ENCODE measurements around the gene KDM2A.
A peak's percentile ranks its signal among the peaks of the same experiment; 100 is the strongest.

The KDM2A gene

DNA sequence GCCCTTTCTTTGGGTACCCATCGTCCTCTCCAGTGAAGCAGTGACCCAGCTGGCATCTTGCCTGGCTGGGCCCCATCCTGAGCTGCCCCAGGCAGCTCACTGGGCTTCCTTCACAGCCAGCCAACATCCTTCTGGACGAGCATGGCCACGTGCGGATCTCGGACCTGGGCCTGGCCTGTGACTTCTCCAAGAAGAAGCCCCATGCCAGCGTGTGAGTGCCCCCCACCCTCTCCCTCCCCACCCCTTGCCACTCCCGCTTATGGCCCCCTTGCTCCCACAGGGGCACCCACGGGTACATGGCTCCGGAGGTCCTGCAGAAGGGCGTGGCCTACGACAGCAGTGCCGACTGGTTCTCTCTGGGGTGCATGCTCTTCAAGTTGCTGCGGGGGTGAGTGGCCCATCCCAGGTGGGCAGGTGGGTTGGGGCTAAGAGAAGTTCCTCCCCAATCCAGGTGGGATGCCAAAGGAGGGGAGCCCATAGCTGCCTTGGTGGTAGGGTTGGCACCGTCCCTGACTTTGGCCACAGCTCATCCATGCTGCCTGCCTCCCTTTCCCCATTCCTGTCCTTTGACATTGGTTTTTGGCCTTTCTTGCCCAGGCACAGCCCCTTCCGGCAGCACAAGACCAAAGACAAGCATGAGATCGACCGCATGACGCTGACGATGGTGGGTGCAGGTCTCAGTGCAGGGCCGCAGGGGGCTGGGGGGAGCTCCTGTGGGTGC is 163.3 kb downstream of the KDM2A start:
- FAIRE-seq (no peak), DNase-seq (ENCODE audit: insufficient read length, low spot score) (no peak)
- TF ChIP-seq POLR2AphosphoS5 (IDR thresholded peaks at IDR 0.05; ENCODE audit: low read depth, low read length), result no peak

DNA sequence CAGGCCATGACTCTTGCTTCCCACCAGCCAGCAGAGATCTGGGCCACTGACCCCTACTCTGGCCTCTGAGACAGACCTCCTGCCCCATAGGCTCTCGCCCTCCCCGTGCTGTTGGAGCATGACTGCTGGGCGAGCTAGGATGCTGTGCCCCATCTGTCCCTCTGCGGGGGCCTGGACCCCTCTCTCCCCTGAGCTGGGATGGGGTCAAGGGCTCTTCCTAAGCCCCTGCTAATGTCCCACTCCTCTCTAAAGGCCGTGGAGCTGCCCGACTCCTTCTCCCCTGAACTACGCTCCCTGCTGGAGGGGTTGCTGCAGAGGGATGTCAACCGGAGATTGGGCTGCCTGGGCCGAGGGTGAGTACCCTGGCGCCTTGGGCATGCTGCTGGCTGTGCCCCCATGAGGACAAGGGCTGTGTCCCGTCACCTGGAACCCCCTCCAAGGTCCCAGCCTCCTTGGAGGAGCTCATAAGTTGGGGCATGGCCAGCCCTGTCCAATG is 163.9 kb downstream of the KDM2A start:
- no peak for DNase-seq (ENCODE audit: insufficient read length, low spot score)
- no peak for FAIRE-seq
- TF ChIP-seq TAF1 (IDR thresholded peaks at IDR 0.05; ENCODE audit: low read depth, low read length), result no peak

DNA sequence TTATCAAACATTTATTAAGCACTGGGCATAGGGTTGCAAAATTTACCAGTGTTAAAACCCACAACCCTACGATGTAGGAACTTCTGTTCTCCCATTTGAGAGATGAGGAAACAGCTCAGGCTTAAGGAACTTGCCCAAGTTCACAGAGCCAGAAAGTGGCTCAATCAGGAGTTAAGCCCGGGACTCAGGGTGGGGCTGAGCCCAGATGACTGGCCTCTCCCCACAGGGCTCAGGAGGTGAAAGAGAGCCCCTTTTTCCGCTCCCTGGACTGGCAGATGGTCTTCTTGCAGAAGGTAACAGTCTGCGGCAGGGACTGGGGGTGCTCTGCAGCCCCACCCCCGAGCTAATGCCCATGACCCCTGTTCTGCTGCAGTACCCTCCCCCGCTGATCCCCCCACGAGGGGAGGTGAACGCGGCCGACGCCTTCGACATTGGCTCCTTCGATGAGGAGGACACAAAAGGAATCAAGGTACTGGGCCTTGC is 164.5 kb downstream of the KDM2A start:
- TF ChIP-seq POLR2AphosphoS5 (IDR thresholded peaks at IDR 0.05; ENCODE audit: low read depth, low read length), result no peak
- no peak for TF ChIP-seq POLR2A (IDR thresholded peaks at IDR 0.05; ENCODE audit: low read depth, low read length)
- no peak for TF ChIP-seq POU2F2 (IDR thresholded peaks at IDR 0.05; ENCODE audit: low read depth, low read length)
- no peak for TF ChIP-seq TAF1 (IDR thresholded peaks at IDR 0.05; ENCODE audit: low read depth, low read length)
- TF ChIP-seq PAX5 (IDR thresholded peaks at IDR 0.05; ENCODE audit: insufficient read depth, low read length, severe bottlenecking), result no peak
- no peak for TF ChIP-seq SPI1 (IDR thresholded peaks at IDR 0.05; ENCODE audit: low read depth, low read length)
- FAIRE-seq, result no peak
- DNase-seq (ENCODE audit: insufficient read length, low spot score), result no peak

DNA sequence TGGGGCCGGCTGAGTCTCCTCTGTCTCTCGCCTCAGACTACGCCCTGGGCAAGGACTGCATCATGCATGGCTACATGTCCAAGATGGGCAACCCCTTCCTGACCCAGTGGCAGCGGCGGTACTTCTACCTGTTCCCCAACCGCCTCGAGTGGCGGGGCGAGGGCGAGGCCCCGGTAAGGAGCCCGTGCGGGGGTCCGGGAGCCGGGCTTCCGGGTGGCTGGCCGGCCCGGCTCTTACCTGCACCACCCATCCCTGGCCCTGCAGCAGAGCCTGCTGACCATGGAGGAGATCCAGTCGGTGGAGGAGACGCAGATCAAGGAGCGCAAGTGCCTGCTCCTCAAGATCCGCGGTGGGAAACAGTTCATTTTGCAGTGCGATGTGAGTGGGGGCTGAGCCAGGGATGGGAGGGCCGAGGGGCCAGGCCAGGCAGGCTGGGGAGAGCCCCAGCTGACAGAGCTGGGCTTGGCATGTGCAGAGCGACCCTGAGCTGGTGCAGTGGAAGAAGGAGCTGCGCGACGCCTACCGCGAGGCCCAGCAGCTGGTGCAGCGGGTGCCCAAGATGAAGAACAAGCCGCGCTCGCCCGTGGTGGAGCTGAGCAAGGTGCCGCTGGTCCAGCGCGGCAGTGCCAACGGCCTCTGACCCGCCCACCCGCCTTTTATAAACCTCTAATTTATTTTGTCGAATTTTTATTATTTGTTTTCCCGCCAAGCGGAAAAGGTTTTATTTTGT is 165.9 kb downstream of the KDM2A start:
- DNase-seq (ENCODE audit: insufficient read length, low spot score), result no peak
- TF ChIP-seq POU2F2 (IDR thresholded peaks at IDR 0.05; ENCODE audit: low read depth, low read length) (no peak), SPI1 (IDR thresholded peaks at IDR 0.05; ENCODE audit: low read depth, low read length) (no peak), TAF1 (IDR thresholded peaks at IDR 0.05; ENCODE audit: low read depth, low read length) (no peak), POLR2AphosphoS5 (IDR thresholded peaks at IDR 0.05; ENCODE audit: low read depth, low read length) (no peak), PAX5 (IDR thresholded peaks at IDR 0.05; ENCODE audit: insufficient read depth, low read length, severe bottlenecking) (no peak), POLR2A (IDR thresholded peaks at IDR 0.05; ENCODE audit: low read depth, low read length) (no peak)
- no peak for FAIRE-seq

DNA sequence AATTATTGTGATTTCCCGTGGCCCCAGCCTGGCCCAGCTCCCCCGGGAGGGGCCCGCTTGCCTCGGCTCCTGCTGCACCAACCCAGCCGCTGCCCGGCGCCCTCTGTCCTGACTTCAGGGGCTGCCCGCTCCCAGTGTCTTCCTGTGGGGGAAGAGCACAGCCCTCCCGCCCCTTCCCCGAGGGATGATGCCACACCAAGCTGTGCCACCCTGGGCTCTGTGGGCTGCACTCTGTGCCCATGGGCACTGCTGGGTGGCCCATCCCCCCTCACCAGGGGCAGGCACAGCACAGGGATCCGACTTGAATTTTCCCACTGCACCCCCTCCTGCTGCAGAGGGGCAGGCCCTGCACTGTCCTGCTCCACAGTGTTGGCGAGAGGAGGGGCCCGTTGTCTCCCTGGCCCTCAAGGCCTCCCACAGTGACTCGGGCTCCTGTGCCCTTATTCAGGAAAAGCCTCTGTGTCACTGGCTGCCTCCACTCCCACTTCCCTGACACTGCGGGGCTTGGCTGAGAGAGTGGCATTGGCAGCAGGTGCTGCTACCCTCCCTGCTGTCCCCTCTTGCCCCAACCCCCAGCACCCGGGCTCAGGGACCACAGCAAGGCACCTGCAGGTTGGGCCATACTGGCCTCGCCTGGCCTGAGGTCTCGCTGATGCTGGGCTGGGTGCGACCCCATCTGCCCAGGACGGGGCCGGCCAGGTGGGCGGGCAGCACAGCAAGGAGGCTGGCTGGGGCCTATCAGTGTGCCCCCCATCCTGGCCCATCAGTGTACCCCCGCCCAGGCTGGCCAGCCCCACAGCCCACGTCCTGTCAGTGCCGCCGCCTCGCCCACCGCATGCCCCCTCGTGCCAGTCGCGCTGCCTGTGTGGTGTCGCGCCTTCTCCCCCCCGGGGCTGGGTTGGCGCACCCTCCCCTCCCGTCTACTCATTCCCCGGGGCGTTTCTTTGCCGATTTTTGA is 166.8 kb downstream of the KDM2A start:
- no peak for FAIRE-seq
- no peak for DNase-seq (ENCODE audit: insufficient read length, low spot score)
- no peak for TF ChIP-seq POLR2AphosphoS5 (IDR thresholded peaks at IDR 0.05; ENCODE audit: low read depth, low read length)
- no peak for TF ChIP-seq PAX5 (IDR thresholded peaks at IDR 0.05; ENCODE audit: insufficient read depth, low read length, severe bottlenecking)
- no peak for TF ChIP-seq TAF1 (IDR thresholded peaks at IDR 0.05; ENCODE audit: low read depth, low read length)
- no peak for TF ChIP-seq POLR2A (IDR thresholded peaks at IDR 0.05; ENCODE audit: low read depth, low read length)
- TF ChIP-seq POU2F2 (IDR thresholded peaks at IDR 0.05; ENCODE audit: low read depth, low read length), result no peak
- TF ChIP-seq SPI1 (IDR thresholded peaks at IDR 0.05; ENCODE audit: low read depth, low read length), result no peak

DNA sequence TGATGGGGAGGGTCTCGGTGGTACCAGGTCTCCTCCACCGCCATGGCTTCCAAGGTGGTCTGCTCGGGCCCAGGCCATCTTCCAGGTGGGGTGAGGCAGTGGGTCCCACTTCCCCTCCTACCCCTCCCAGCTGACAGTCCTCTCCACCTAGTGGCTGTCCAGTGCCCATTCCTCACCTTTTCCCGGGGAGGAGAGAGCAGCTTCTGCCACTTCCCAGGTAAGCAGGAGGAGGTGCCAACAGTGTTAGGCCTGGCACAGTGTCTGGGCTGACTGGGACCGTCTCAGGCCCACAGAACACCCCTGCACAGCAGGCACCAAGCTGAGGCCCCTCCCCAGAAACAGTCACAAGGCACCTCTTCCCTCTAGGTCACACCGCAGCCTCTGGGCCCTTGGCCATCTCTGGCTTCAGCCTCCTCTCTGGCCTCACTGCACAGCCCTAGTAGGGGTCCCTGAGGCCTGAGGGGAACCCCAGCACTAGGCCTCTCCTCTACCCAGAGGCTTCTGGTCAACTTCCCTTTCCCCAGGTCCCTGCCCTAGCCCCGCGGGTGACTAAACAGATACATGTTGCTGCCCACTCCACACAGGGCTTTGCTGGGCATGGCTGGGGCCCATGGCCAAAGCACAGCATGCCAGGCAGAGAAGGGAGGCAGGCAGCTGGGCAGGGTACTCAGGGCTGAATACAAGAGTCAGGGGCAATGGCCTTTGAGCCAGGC is 167.7 kb downstream of the KDM2A start:
- DNase-seq (ENCODE audit: insufficient read length, low spot score), result no peak
- peak; percentile 52; the same call in 1 of the 2 replicates for TF ChIP-seq POU2F2 (IDR thresholded peaks at IDR 0.05; ENCODE audit: low read depth, low read length)
- no peak for TF ChIP-seq TAF1 (IDR thresholded peaks at IDR 0.05; ENCODE audit: low read depth, low read length)
- TF ChIP-seq SPI1 (IDR thresholded peaks at IDR 0.05; ENCODE audit: low read depth, low read length), result peak; percentile 4; the same call in 1 of the 2 replicates
- no peak for FAIRE-seq

DNA sequence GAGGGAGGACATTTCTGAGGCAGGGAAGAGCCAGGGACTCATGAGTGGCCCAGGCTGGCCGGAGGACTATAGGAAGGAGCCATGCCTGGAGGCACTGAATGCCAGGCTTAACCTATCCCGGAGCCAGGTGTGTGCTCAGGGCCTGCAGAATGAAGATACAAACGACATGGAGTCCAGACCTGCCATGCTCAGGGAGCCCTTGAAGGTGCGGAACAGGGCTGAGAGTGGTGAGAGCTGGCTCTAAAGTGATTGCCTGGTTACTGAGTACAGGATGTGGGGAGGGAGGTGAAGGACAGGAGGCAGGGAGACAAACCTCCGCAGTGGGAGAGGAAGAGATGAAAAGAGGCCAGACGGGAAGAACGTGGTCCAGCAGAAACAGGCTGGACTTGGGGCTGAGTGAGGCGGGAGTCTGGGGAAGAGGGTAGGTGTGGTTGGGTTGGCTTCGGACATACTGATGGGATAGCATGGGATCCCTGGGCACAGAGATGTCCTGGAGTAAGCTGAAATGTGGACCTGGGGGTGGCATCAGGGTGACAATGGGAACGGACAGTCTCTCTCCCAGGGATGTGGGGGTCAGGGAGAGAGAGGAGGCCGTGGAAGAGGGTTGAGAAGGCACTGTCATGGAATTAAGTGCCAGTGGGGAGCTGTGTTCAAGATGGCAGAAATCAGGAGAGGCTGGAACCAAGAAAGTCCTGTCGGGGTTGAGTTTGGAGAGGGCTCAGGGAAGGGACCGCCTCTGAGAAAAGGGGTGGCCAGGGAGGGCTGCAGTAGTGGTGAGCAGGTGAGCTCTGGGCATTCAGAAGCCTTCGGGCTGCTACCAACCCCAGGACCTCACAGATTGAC is 168.5 kb downstream of the KDM2A start:
- no peak for DNase-seq (ENCODE audit: insufficient read length, low spot score)
- peak; percentile 60 for FAIRE-seq
- TF ChIP-seq PAX5 (IDR thresholded peaks at IDR 0.05; ENCODE audit: insufficient read depth, low read length, severe bottlenecking) (no peak), POU2F2 (IDR thresholded peaks at IDR 0.05; ENCODE audit: low read depth, low read length) (no peak), TAF1 (IDR thresholded peaks at IDR 0.05; ENCODE audit: low read depth, low read length) (no peak), SPI1 (IDR thresholded peaks at IDR 0.05; ENCODE audit: low read depth, low read length) (no peak), POLR2AphosphoS5 (IDR thresholded peaks at IDR 0.05; ENCODE audit: low read depth, low read length) (no peak), POLR2A (IDR thresholded peaks at IDR 0.05; ENCODE audit: low read depth, low read length) (no peak)

DNA sequence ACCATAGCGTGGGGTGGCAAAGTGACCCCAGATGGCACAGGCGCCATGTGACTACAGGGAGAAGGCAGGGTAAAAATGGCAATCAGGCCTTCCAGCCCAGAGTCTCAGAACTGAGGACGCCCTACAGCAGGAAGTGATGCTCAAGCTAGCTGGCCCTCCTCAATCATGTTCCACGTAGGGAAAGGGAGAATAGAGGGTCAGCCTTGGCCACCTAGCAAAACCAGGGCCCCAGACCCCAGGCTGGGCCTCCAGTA is 169.1 kb downstream of the KDM2A start:
- FAIRE-seq (no peak), DNase-seq (ENCODE audit: insufficient read length, low spot score) (no peak)
- TF ChIP-seq PAX5 (IDR thresholded peaks at IDR 0.05; ENCODE audit: insufficient read depth, low read length, severe bottlenecking) (no peak), TAF1 (IDR thresholded peaks at IDR 0.05; ENCODE audit: low read depth, low read length) (no peak), SPI1 (IDR thresholded peaks at IDR 0.05; ENCODE audit: low read depth, low read length) (no peak), POLR2AphosphoS5 (IDR thresholded peaks at IDR 0.05; ENCODE audit: low read depth, low read length) (no peak), POU2F2 (IDR thresholded peaks at IDR 0.05; ENCODE audit: low read depth, low read length) (no peak), POLR2A (IDR thresholded peaks at IDR 0.05; ENCODE audit: low read depth, low read length) (no peak)
